Prostate gland (tissue), 2 donors: ENCODE data around the gene GET3. TPM values are rescaled to one million over a fixed set of nuclear protein-coding genes. Genes with fewer than 3 reads are reported as not detected.

Experiments used
- DNase-seq: peaks from one replicate; pipeline ENCODE4 v3.0.0-alpha.2; 2019; ENCODE audit warnings: low spot score
- H3K27ac ChIP-seq, 2 donors: fragments of 200-600 bp; sonication (generic); 2 replicates each; pipeline ENCODE4 v1.5.1; 2017 to 2019
- H3K27me3 ChIP-seq: fragments of 200-600 bp; sonication (generic); replicated peaks from 2 replicates; pipeline ENCODE4 v1.5.1; 2019; ENCODE audit not compliant: insufficient read depth
- H3K36me3 ChIP-seq, 2 donors: fragments of 200-600 bp; sonication (generic); 1 replicate in 1 of 2; 2 replicates in 1 of 2; pipeline versions ENCODE4 v1.5.1 to v1.8.1; 2017 to 2019
- H3K4me1 ChIP-seq: fragments of 200-600 bp; sonication (generic); replicated peaks from 2 replicates; pipeline ENCODE4 v1.5.1; 2019
- H3K4me3 ChIP-seq, 2 donors: fragments of 200-600 bp; sonication (generic); 2 replicates each; pipeline ENCODE4 v1.5.1; 2017 to 2019
- H3K9me3 ChIP-seq: fragments of 200-600 bp; sonication (generic); 2 replicates; pipeline ENCODE4 v1.5.1; 2017
- POLR2A ChIP-seq: fragments of 450-650 bp; IDR thresholded peaks from one replicate; pipeline ENCODE4 v1.6.1; 2016; ENCODE audit warnings: antibody characterized with exemption, mild to moderate bottlenecking
- POLR2AphosphoS5 ChIP-seq: sonication (generic); formaldehyde crosslinking; IDR thresholded peaks from one replicate; pipeline ENCODE4 v1.6.1; 2017; ENCODE audit warnings: antibody characterized with exemption
- WGBS: methylation state at CpG from one replicate; pipeline ENCODE4 v1.1.5; 2018; 5-methylcytosine and 5-hydroxymethylcytosine counted together
- intact Hi-C: fragments of 100-400 bp; cut with DNase I; formaldehyde crosslinking; loops from one replicate; pipeline ENCODE4 v1.14.2; 2022
- total RNA-seq, 2 donors: library from RNA; depleted of rRNA; stranded (reverse); fragments of >200 nt; gene quantifications; one replicate each; pipeline ENCODE4 v1.1.0, GENCODE V29; 2016
- TF ChIP-seq, protein P1 (sequence below), 4 experiments: fragments of 200-600 bp in 2 of 4; fragments of 450-650 bp in 2 of 4; sonication (generic) in 2 of 4; IDR thresholded peaks; 1 replicate in 3 of 4; 2 replicates in 1 of 4; pipeline ENCODE4 v1.5.1; 2016 to 2019; ENCODE audit warnings: antibody characterized with exemption in 4 of 4, mild to moderate bottlenecking in 2 of 4, moderate library complexity in 2 of 4

Gene GET3
- total RNA-seq, 2 donors from 2014 or later: 65.4 to 82.1 TPM

GRCh38 chr19:12784394-12784870, 47.1 kb downstream of the GET3 start:
- no peak for DNase-seq
- Histone ChIP-seq H3K4me1 (peaks cover 62% of the 10 kb centered on the region), H3K9me3 (no peaks in the 10 kb centered on the region), H3K27ac (peak overlapping the region; percentile 100), H3K4me3 (no peak overlapping the region), H3K27me3 (no peaks in the 10 kb centered on the region), H3K36me3 (no peaks in the 10 kb centered on the region)
- WGBS: 53% methylated on average over 10 of the region's 10 CpGs
- intact Hi-C loops: no loop called here
- TF ChIP-seq, protein P1, sequence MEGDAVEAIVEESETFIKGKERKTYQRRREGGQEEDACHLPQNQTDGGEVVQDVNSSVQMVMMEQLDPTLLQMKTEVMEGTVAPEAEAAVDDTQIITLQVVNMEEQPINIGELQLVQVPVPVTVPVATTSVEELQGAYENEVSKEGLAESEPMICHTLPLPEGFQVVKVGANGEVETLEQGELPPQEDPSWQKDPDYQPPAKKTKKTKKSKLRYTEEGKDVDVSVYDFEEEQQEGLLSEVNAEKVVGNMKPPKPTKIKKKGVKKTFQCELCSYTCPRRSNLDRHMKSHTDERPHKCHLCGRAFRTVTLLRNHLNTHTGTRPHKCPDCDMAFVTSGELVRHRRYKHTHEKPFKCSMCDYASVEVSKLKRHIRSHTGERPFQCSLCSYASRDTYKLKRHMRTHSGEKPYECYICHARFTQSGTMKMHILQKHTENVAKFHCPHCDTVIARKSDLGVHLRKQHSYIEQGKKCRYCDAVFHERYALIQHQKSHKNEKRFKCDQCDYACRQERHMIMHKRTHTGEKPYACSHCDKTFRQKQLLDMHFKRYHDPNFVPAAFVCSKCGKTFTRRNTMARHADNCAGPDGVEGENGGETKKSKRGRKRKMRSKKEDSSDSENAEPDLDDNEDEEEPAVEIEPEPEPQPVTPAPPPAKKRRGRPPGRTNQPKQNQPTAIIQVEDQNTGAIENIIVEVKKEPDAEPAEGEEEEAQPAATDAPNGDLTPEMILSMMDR (IDR thresholded peaks at IDR 0.05): no peak
- TF ChIP-seq POLR2AphosphoS5: no peak
- no peak for TF ChIP-seq POLR2A

DNA sequence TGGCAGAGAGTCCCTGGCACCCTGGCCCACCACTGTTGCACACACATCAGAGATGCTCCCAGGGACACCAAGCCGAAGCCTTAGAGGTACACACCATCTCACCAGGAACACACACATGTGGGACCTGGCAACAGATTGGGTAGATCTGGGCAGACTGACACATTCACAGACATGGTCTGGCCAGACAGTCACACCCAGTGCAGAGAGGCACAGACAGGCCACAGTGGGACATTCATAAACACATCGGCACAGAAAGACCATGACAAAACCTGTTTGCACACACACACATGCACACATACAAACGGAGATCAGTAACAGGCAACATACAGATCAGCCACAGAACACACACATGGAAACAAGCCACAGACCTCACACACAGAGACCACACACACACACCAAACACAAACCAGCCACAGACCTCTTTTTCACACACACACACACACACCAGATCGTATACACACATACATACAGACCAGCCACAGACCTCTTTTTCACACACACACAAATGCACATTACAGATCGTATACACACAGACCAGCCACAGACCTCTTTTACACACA, 47.7 kb downstream of the GET3 start:
- WGBS: 45% methylated on average over 5 of the region's 5 CpGs
- peaks cover 62% of the 10 kb centered on the region for H3K4me1 ChIP-seq
- DNase-seq: peak; percentile 43
- no peaks in the 10 kb centered on the region for H3K9me3 ChIP-seq
- no peaks in the 10 kb centered on the region for H3K27me3 ChIP-seq
- no peak overlapping the region for H3K4me3 ChIP-seq
- H3K27ac ChIP-seq: peak overlapping the region; percentile 100
- no peaks in the 10 kb centered on the region for H3K36me3 ChIP-seq
- TF ChIP-seq POLR2AphosphoS5: peak; percentile 10
- TF ChIP-seq, protein P1 (IDR thresholded peaks at IDR 0.05): no peak
- intact Hi-C loops: no loop called here

GRCh38 chr19:12785431-12786031, 48.2 kb downstream of the GET3 start:
- DNase-seq: no peak
- Histone ChIP-seq H3K9me3 (no peaks in the 10 kb centered on the region), H3K27me3 (no peaks in the 10 kb centered on the region), H3K4me3 (no peak overlapping the region), H3K36me3 (no peaks in the 10 kb centered on the region), H3K4me1 (peaks cover 62% of the 10 kb centered on the region), H3K27ac (peak overlapping the region; percentile 100)
- intact Hi-C loops: no loop called here
- 76% methylated on average over 4 of the region's 4 CpGs for WGBS
- no peak for TF ChIP-seq POLR2AphosphoS5
- no peak for TF ChIP-seq POLR2A

DNA sequence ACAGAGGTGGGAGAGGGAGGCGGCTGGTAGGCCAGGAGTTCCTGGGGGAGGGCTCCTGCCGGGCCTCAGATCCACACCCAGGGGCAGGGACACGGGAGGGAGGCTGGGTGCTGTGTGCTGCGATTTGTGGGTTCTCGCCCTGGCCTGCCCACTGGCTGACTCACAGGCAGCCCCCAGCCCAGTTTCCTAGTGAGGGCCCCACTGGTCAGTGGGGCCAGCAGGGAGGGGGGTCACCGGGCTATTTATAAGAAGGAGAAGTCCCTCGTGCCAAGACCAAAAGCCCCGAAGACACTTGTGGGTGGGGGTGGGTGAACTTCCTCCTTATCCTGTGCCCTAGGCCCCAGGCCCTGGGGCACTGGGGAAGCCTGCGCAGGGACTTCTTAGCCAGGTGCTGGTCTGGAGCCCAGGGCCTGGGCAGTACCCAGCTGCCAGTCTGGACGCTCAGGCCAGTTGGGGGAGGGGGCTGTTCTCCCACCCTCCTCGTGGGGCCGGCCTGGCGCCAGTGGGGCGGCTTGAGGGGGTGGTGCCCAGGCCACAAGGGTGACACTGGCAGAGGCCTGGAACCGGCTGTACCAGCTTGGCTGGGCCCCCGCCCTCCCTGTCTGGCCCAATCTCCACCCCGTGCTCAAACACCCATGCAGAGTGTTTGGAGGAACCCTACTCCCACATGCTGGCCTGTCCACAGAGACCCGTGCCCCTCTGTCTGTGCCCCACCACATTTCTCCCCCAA, 49.0 kb downstream of the GET3 start:
- Histone ChIP-seq H3K36me3 (no peaks in the 10 kb centered on the region), H3K9me3 (no peaks in the 10 kb centered on the region), H3K4me3 (no peak overlapping the region), H3K4me1 (peaks cover 67% of the 10 kb centered on the region), H3K27ac (peak overlapping the region; percentile 100), H3K27me3 (no peaks in the 10 kb centered on the region)
- intact Hi-C loops: no loop called here
- peak; percentile 90 for DNase-seq
- WGBS: 25% methylated on average over 17 of the region's 18 CpGs
- TF ChIP-seq POLR2AphosphoS5: peak; percentile 86
- peak; percentile 13 for TF ChIP-seq POLR2A
- TF ChIP-seq, protein P1 (IDR thresholded peaks at IDR 0.05): peak in 1 of 4 experiments; percentile 2

DNA sequence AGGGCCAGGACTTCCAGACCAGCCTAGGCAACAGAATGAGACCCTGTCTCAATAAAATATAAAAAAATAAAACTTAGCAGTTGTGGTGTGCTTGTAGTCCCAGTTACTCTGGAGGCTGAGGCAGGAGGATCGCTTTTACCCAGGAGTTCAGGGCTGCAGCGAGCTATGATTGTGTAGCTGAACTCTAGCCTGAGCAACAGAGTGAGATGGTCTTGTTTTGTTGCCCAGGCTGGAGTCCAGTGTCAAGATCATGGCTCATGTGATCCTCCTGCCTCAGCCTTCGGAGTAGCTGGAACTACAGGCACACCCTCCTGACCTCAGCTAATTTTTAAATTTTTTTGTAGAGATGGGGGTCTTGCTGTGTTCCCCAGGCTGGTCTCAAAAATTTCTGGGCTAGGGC, 49.7 kb downstream of the GET3 start:
- Histone ChIP-seq H3K4me3 (no peak overlapping the region), H3K27me3 (no peaks in the 10 kb centered on the region), H3K9me3 (no peaks in the 10 kb centered on the region), H3K27ac (peak overlapping the region; percentile 100), H3K36me3 (no peaks in the 10 kb centered on the region), H3K4me1 (peaks cover 67% of the 10 kb centered on the region)
- intact Hi-C loops: no loop called here
- 81% methylated on average over 3 of the region's 3 CpGs for WGBS
- DNase-seq: no peak
- TF ChIP-seq, protein P1 (IDR thresholded peaks at IDR 0.05): no peak
- TF ChIP-seq POLR2A: no peak
